ENCODE results near the gene ANKRD40.

DNA sequence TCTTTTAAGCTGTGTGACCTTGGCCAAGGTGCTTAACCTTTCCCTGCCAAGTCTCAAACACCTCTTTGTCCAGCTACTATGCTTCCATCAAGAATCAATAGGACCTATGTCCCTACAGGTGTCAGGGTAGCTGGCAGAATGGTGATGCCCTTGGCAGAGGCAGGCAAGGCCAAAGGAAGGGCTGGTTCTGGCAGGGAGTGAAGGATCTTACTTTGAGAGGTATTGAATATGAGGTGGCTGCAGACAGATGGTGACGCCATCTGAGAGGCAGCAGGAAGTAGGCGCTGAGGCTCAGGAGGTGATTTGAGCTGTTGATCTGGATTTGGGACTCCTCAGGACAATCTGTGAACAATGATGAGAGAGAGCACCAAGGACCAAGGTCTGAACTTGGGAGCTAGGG lies 60.5 kb downstream of the ANKRD40 start:
- TF ChIP-seq POLR2AphosphoS5 (IDR thresholded peaks at IDR 0.05; ENCODE audit: control insufficient read depth, insufficient read depth, low read depth, low read length) (no peak), NFIC (IDR thresholded peaks at IDR 0.05) (no peak), ZC3H8 (IDR thresholded peaks at IDR 0.05) (no peak), SAFB2 (IDR thresholded peaks at IDR 0.05; ENCODE audit: borderline replicate concordance, low read depth, low read length, severe bottlenecking) (no peak), ZEB2 (IDR thresholded peaks at IDR 0.05) (no peak), NR2C1 (IDR thresholded peaks at IDR 0.05) (no peak), NR2C1 (tag; IDR thresholded peaks at IDR 0.05) (no peak), EP300 (IDR thresholded peaks at IDR 0.05; ENCODE audit: low read length) (no peak), TBL1XR1 (IDR thresholded peaks at IDR 0.05; ENCODE audit: low read length in 2 of 2) (no peak)
- TF ChIP-seq, protein P1, sequence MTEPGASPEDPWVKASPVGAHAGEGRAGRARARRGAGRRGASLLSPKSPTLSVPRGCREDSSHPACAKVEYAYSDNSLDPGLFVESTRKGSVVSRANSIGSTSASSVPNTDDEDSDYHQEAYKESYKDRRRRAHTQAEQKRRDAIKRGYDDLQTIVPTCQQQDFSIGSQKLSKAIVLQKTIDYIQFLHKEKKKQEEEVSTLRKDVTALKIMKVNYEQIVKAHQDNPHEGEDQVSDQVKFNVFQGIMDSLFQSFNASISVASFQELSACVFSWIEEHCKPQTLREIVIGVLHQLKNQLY (CRISPR knock-in tag; conservative IDR thresholded peaks at IDR 0.05), result no peak
